ENCODE results near the gene RNASE4. TPM values are rescaled to one million over a fixed set of nuclear protein-coding genes. Genes with fewer than 3 reads are reported as not detected.

RNASE4 gene
- total RNA-seq, 1 experiment from 2014 or later: not detected

DNA sequence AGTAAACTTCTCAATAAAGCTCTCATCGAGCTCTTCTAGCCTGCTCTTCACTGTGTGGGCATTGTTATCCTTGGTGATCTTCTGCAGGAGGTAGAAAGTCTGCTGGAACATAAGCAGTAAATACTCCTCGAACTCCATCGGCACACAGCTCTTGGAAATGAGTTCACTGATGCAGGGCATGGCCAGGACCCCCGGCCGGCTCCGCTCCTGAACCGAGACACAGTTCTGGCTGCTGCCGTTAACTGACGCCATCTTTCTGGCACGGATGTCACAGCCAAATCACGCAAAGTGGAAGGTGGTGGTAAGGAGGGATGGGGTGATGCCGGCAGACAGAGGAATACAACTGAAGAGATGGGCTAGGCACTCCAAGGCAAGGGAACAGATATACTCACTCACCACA is 37.7 kb downstream of the RNASE4 start:
- Histone ChIP-seq H4K91ac (ENCODE audit: insufficient read length, low read depth, low read length) (no peak overlapping the region), H3K79me1 (ENCODE audit: insufficient read depth, low read depth, low read length, poor library complexity, severe bottlenecking) (no peaks in the 10 kb centered on the region), H3K4ac (ENCODE audit: low read depth, low read length) (no peak overlapping the region), H4K8ac (replicated peaks; ENCODE audit: insufficient read length, low read depth, low read length) (no peak overlapping the region), H3K4me1 (ENCODE audit: insufficient read depth, low read length) (no peaks in the 10 kb centered on the region), H2AK5ac (ENCODE audit: insufficient read length, low read length) (no peak overlapping the region), H3K14ac (ENCODE audit: insufficient read depth, low read length) (no peak overlapping the region), H3K27ac (ENCODE audit: insufficient read length, low read depth, low read length) (no peak overlapping the region), H3K27me3 (ENCODE audit: insufficient read depth, low read length) (no peaks in the 10 kb centered on the region), H2BK120ac (ENCODE audit: low read depth, low read length, poor library complexity, severe bottlenecking) (no peak overlapping the region), H4K5ac (ENCODE audit: insufficient read length, low read depth, low read length) (no peak overlapping the region), H3K23ac (ENCODE audit: insufficient read length, low read depth, low read length) (no peak overlapping the region), H2AFZ (ENCODE audit: low read length) (no peak overlapping the region), H2BK12ac (ENCODE audit: insufficient read length, low read depth, low read length) (no peak overlapping the region), H2BK15ac (ENCODE audit: low read depth, low read length) (no peak overlapping the region), H3T11ph (ENCODE audit: low read length) (no peak overlapping the region), H3K56ac (ENCODE audit: insufficient read length, low read depth, low read length) (no peak overlapping the region), H3K79me2 (ENCODE audit: insufficient read depth, low read length) (no peaks in the 10 kb centered on the region), H3K9me3 (ENCODE audit: control insufficient read depth, low read depth, low read length) (no peaks in the 10 kb centered on the region), H4K20me1 (ENCODE audit: control insufficient read depth, insufficient read depth, insufficient read length) (no peaks in the 10 kb centered on the region), H3K18ac (ENCODE audit: insufficient read length, low read depth, low read length) (no peak overlapping the region), H3K4me2 (ENCODE audit: insufficient read depth, insufficient read length, low read length) (no peak overlapping the region), H2BK5ac (ENCODE audit: insufficient read length, low read length) (no peak overlapping the region), H3K23me2 (ENCODE audit: insufficient read length, low read depth, low read length, poor library complexity, severe bottlenecking) (no peaks in the 10 kb centered on the region), H3K9ac (ENCODE audit: extremely low read depth, insufficient read length, low read length) (no peak overlapping the region), H2BK20ac (ENCODE audit: low read depth, low read length, poor library complexity, severe bottlenecking) (no peak overlapping the region)
- Mint-ChIP-seq H3K4me1 (peaks cover 0 to 8% of the 10 kb centered on the region in 2 experiments; a peak in 1 of 4 replicates), H3K9me3 (peaks cover 0 to 4% of the 10 kb centered on the region in 2 experiments; a peak in 2 of 5 replicates), H3K27me3 (ENCODE audit: low read depth) (peaks cover 17% of the 10 kb centered on the region), H3K27ac (no peak overlapping the region), H3K36me3 (ENCODE audit: insufficient read depth in 1 of 3, low read depth in 3 of 3) (no peaks in the 10 kb centered on the region), H3K4me3 (no peak overlapping the region)
- no CpG with 5 or more reads among the region's 12 CpGs for WGBS (ENCODE audit: extremely low coverage, insufficient read length, low lambda C conversion rate)
- TF ChIP-seq, protein P1, sequence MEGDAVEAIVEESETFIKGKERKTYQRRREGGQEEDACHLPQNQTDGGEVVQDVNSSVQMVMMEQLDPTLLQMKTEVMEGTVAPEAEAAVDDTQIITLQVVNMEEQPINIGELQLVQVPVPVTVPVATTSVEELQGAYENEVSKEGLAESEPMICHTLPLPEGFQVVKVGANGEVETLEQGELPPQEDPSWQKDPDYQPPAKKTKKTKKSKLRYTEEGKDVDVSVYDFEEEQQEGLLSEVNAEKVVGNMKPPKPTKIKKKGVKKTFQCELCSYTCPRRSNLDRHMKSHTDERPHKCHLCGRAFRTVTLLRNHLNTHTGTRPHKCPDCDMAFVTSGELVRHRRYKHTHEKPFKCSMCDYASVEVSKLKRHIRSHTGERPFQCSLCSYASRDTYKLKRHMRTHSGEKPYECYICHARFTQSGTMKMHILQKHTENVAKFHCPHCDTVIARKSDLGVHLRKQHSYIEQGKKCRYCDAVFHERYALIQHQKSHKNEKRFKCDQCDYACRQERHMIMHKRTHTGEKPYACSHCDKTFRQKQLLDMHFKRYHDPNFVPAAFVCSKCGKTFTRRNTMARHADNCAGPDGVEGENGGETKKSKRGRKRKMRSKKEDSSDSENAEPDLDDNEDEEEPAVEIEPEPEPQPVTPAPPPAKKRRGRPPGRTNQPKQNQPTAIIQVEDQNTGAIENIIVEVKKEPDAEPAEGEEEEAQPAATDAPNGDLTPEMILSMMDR (conservative IDR thresholded peaks at IDR 0.05): no peak
- DNase-seq: no peak
